ENCODE measurements around the gene KCNG2.

Gene KCNG2

GRCh38 chr18:79945118-79946042 lies 147.6 kb downstream of the KCNG2 start:
- DNase-seq = peak; percentile 24

GRCh38 chr18:79947054-79947755 lies 149.5 kb downstream of the KCNG2 start:
- DNase-seq = no peak

GRCh38 chr18:79947881-79948610 lies 150.3 kb downstream of the KCNG2 start:
- DNase-seq = no peak

GRCh38 chr18:79948719-79949411 lies 151.1 kb downstream of the KCNG2 start:
- no peak for DNase-seq
